Right cardiac atrium (tissue), 5 donors: Measurements from ENCODE around the gene CDK15. TPM values are rescaled to one million over a fixed set of nuclear protein-coding genes. Genes with fewer than 3 reads are reported as not detected.
"Not testable (repeated sequence)": the region's sequence is repeated elsewhere in the genome, so short reads cannot be mapped to it uniquely, and the experiment has no call there.

Source experiments
- ATAC-seq, 2 donors: fragments of 200-7000 bp; cut with Tn5 transposase; one replicate each; pipeline versions ENCODE4 v1.8.0 to v1.9.1; 2020; ENCODE audit warnings: moderate library complexity in 2 of 2, mild to moderate bottlenecking in 1 of 2
- DNase-seq, 3 donors: peaks; one replicate each; pipeline ENCODE4 v3.0.0-alpha.2; 2020
- H3K27ac ChIP-seq: one replicate; pipeline ENCODE4 v1.5.1; 2013; ENCODE audit warnings: mild to moderate bottlenecking, low read length, control low read depth, moderate library complexity
- H3K27me3 ChIP-seq: one replicate; pipeline ENCODE4 v1.6.1; 2013; ENCODE audit not compliant: control insufficient read depth, insufficient read depth
- H3K4me1 ChIP-seq: one replicate; pipeline ENCODE4 v1.6.1; 2013; ENCODE audit warnings: low read length; ENCODE audit not compliant: control insufficient read depth, insufficient read depth
- H3K4me3 ChIP-seq: one replicate; pipeline ENCODE4 v1.5.1; 2013; ENCODE audit warnings: low read length, control low read depth
- H3K9me3 ChIP-seq: one replicate; pipeline ENCODE4 v1.6.1; 2013; ENCODE audit warnings: low read length; ENCODE audit not compliant: control insufficient read depth
- WGBS: extraction: QIAGEN DNeasy Blood & Tissue Kit; methylation state at CpG from one replicate; pipeline ENCODE4 v1.1.7; 2013; 5-methylcytosine and 5-hydroxymethylcytosine counted together
- intact Hi-C, 4 donors: fragments of 100-400 bp; cut with DNase I; formaldehyde crosslinking; loops; one replicate each; pipeline versions ENCODE4 v1.11.0 to v1.14.0; 2022 to 2023
- polyA plus RNA-seq: library from polyadenylated mRNA; stranded (reverse); fragments of 200-250 nt; gene quantifications from one replicate; pipeline ENCODE4 v1.2.3, GENCODE V29; 2013
- total RNA-seq, 4 donors: library from RNA; stranded (reverse); fragmentation: NEBNext Ultra II Directional; extraction: Animal tissue kit (Norgen Biotek cat#: 25700); gene quantifications; one replicate each; pipeline ENCODE4 v1.2.1, GENCODE V29; 2021
- donor health status: healthy with polysubstance abuse.
- donor health status: DM: no; HTN: yes; CAD: no.
- donor health status: DM: no; HTN: no; CAD: no.
- donor health status: DM: no; HTN: yes; CAD: no; lungs with severe emphysema.
- donor health status: DM: yes; HTN: yes; CAD: no.

Gene CDK15
- total and polyA plus RNA-seq, 5 donors = 0.11 to 0.97 (median 0.37) TPM

GRCh38 chr2:201808027-201808426, 1.7 kb downstream of the CDK15 start:
- WGBS = 47% methylated on average over 2 of the region's 2 CpGs
- DNase-seq = no peak
- no peak for ATAC-seq
- Histone ChIP-seq H3K9me3 (no peaks in the 10 kb centered on the region), H3K4me1 (no peaks in the 10 kb centered on the region), H3K4me3 (no peak overlapping the region), H3K27me3 (no peaks in the 10 kb centered on the region), H3K27ac (peak overlapping the region; percentile 64)
- intact Hi-C loops = loop anchor here in 1 of 4 donors (5.0 kb wide), 1 partner anchor 364 kb away; no protein-coding TSS in a partner anchor

GRCh38 chr2:201809633-201810032, 3.3 kb downstream of the CDK15 start:
- Histone ChIP-seq H3K27me3 (no peaks in the 10 kb centered on the region), H3K4me3 (no peak overlapping the region), H3K4me1 (no peaks in the 10 kb centered on the region), H3K27ac (no peak overlapping the region), H3K9me3 (no peaks in the 10 kb centered on the region)
- WGBS = 72% methylated on average over 4 of the region's 4 CpGs
- ATAC-seq (no peak), DNase-seq (no peak)
- intact Hi-C loops = loop anchor here in 1 of 4 donors (5.0 kb wide), 1 partner anchor 363 kb away; no protein-coding TSS in a partner anchor

GRCh38 chr2:201810604-201811003, 4.3 kb downstream of the CDK15 start:
- H3K27me3 ChIP-seq, H3K4me1 ChIP-seq, H3K4me3 ChIP-seq, ATAC-seq, H3K27ac ChIP-seq, DNase-seq, intact Hi-C loops, H3K9me3 ChIP-seq: not testable (repeated sequence)
- WGBS = 95% methylated on average over 7 of the region's 7 CpGs

GRCh38 chr2:201813996-201814760, 7.8 kb downstream of the CDK15 start:
- H3K4me3 ChIP-seq = no peak overlapping the region
- H3K9me3 ChIP-seq = no peaks in the 10 kb centered on the region
- intact Hi-C loops = no loop called here
- WGBS = 73% methylated on average over 9 of the region's 9 CpGs
- no peak for DNase-seq
- ATAC-seq = no peak
- no peaks in the 10 kb centered on the region for H3K27me3 ChIP-seq
- no peak overlapping the region for H3K27ac ChIP-seq
- no peaks in the 10 kb centered on the region for H3K4me1 ChIP-seq

- no peaks in the 10 kb centered on the region for H3K27me3 ChIP-seq
- H3K9me3 ChIP-seq = no peaks in the 10 kb centered on the region
- ATAC-seq (no peak), DNase-seq (no peak)
- H3K27ac ChIP-seq = no peak overlapping the region
- no peak overlapping the region for H3K4me3 ChIP-seq
- WGBS = 88% methylated on average over 5 of the region's 5 CpGs
- intact Hi-C loops = no loop called here
- H3K4me1 ChIP-seq = no peaks in the 10 kb centered on the region
These were observed 10.6 kb downstream of the CDK15 start for GRCh38 chr2:201816657-201817575.

GRCh38 chr2:201820383-201821007, 14.2 kb downstream of the CDK15 start:
- no peak for DNase-seq
- Histone ChIP-seq H3K4me3 (no peak overlapping the region), H3K4me1 (no peaks in the 10 kb centered on the region), H3K27ac (no peak overlapping the region), H3K27me3 (no peaks in the 10 kb centered on the region), H3K9me3 (no peaks in the 10 kb centered on the region)
- ATAC-seq = no peak
- intact Hi-C loops = no loop called here
- WGBS = 79% methylated on average over 4 of the region's 4 CpGs

- H3K4me1 ChIP-seq = no peaks in the 10 kb centered on the region
- 92% methylated on average over 5 of the region's 5 CpGs for WGBS
- H3K4me3 ChIP-seq = no peak overlapping the region
- H3K27ac ChIP-seq = no peak overlapping the region
- no peaks in the 10 kb centered on the region for H3K27me3 ChIP-seq
- intact Hi-C loops = no loop called here
- H3K9me3 ChIP-seq = no peaks in the 10 kb centered on the region
- ATAC-seq (no peak), DNase-seq (no peak)
These were observed 14.7 kb downstream of the CDK15 start for GRCh38 chr2:201821080-201821479.

- no peak for ATAC-seq
- Histone ChIP-seq H3K27me3 (no peaks in the 10 kb centered on the region), H3K9me3 (no peaks in the 10 kb centered on the region), H3K27ac (no peak overlapping the region), H3K4me3 (no peak overlapping the region), H3K4me1 (no peaks in the 10 kb centered on the region)
- 80% methylated on average over 1 of the region's 1 CpG for WGBS
- intact Hi-C loops = no loop called here
- DNase-seq = no peak
These were observed 17.9 kb downstream of the CDK15 start for GRCh38 chr2:201824212-201824611.

- WGBS = 93% methylated on average over 3 of the region's 3 CpGs
These were observed 21.3 kb downstream of the CDK15 start for GRCh38 chr2:201827621-201828020.

GRCh38 chr2:201828220-201828619, 21.9 kb downstream of the CDK15 start:
- Histone ChIP-seq H3K27me3 (no peaks in the 10 kb centered on the region), H3K4me1 (no peaks in the 10 kb centered on the region), H3K9me3 (no peaks in the 10 kb centered on the region), H3K27ac (no peak overlapping the region), H3K4me3 (no peak overlapping the region)
- 86% methylated on average over 2 of the region's 2 CpGs for WGBS
- ATAC-seq = no peak
- intact Hi-C loops = no loop called here
- DNase-seq = no peak

More at GRCh38 chr2:201827621-201828020, 21.3 kb downstream of the CDK15 start:
- no peaks in the 10 kb centered on the region for H3K4me1 ChIP-seq
- no peak overlapping the region for H3K4me3 ChIP-seq
- ATAC-seq (no peak), DNase-seq (no peak)
- no peaks in the 10 kb centered on the region for H3K9me3 ChIP-seq
- H3K27ac ChIP-seq = no peak overlapping the region
- intact Hi-C loops = no loop called here
- no peaks in the 10 kb centered on the region for H3K27me3 ChIP-seq

- ATAC-seq = no peak
- no peaks in the 10 kb centered on the region for H3K27me3 ChIP-seq
- no peak overlapping the region for H3K27ac ChIP-seq
- intact Hi-C loops = no loop called here
- DNase-seq = no peak
- H3K4me1 ChIP-seq = no peaks in the 10 kb centered on the region
- no peak overlapping the region for H3K4me3 ChIP-seq
- H3K9me3 ChIP-seq = no peaks in the 10 kb centered on the region
- WGBS = 90% methylated on average over 1 of the region's 1 CpG
These were observed 24.3 kb downstream of the CDK15 start for GRCh38 chr2:201830666-201831065.
